K562 (cell line): ENCODE measurements around the gene AGO3. TPM values are rescaled to one million over a fixed set of nuclear protein-coding genes. Genes with fewer than 3 reads are reported as not detected.

ENCODE experiments used
- FIP1L1 ChIP-seq: fragments of 200-400 bp; formaldehyde crosslinking; IDR thresholded peaks from 2 replicates; pipeline ENCODE4 v1.6.1; 2018; ENCODE audit warnings: mild to moderate bottlenecking, low read depth, low read length; ENCODE audit not compliant: poor library complexity, severe bottlenecking
- NELFE ChIP-seq: IDR thresholded peaks from 2 replicates; pipeline ENCODE4 v1.6.1; 2011; ENCODE audit warnings: mild to moderate bottlenecking; ENCODE audit not compliant: insufficient read depth, insufficient read length
- NUFIP1 ChIP-seq: fragments of 450-650 bp; IDR thresholded peaks from 2 replicates; pipeline ENCODE4 v1.6.1; 2018; ENCODE audit not compliant: partially characterized antibody
- PHTF2 ChIP-seq: fragments of 250-450 bp; sonication (Bioruptor Pico); IDR thresholded peaks from 2 replicates; pipeline ENCODE4 v1.5.0; 2021; ENCODE audit warnings: mild to moderate bottlenecking
- TCFL5 ChIP-seq: fragments of 250-450 bp; sonication (Bioruptor Pico); conservative IDR thresholded peaks from 2 replicates; pipeline ENCODE4 v1.6.1; 2021; ENCODE audit warnings: mild to moderate bottlenecking, moderate library complexity, matching md5 sums
- polyA plus RNA-seq, 8 experiments: library from polyadenylated mRNA; depleted of rRNA in 4 of 8; stranded (reverse) in 5 of 8; unstranded in 3 of 8; fragments of >200 nt; fragmentation: Nextera tagmentation in 2 of 8; fragmentation: Illumina TruSeq in 1 of 8; extraction: Ambion mirVana in 2 of 8; extraction: Trizol in 1 of 8; gene quantifications; 2 replicates each; pipeline versions ENCODE4 v1.2.1 to v1.2.3, GENCODE V29; 2011 to 2014; ENCODE audit warnings: inconsistent platforms in 1 of 8, missing spikeins in 1 of 8
- total RNA-seq, 7 experiments: library from RNA; depleted of rRNA in 6 of 7; stranded (reverse); fragments of >200 nt in 6 of 7; fragmentation: Illumina TruSeq in 2 of 7; extraction: Trizol in 2 of 7; gene quantifications; 2 replicates each; pipeline versions ENCODE4 v1.2.1 to v1.2.3, GENCODE V29; 2011 to 2021; ENCODE audit warnings: low replicate concordance in 1 of 7
- TF ChIP-seq, protein P1 (sequence below), 2 experiments: fragments of 450-650 bp in 1 of 2; sonication (generic) in 1 of 2; formaldehyde crosslinking; conservative IDR thresholded peaks; 2 replicates each; pipeline versions ENCODE4 v1.4.0 to v1.8.1; 2020 to 2022; ENCODE audit warnings: mild to moderate bottlenecking in 1 of 2, missing genetic modification reagents in 1 of 2
- TF ChIP-seq, protein P2 (sequence below): fragments of 450-650 bp; conservative IDR thresholded peaks from 2 replicates; pipeline ENCODE4 v1.6.1; 2016; ENCODE audit warnings: missing genetic modification characterization, low read depth, mild to moderate bottlenecking, missing compliant biosample characterization, moderate library complexity
- TF ChIP-seq, protein P3 (sequence below): fragments of 250-450 bp; sonication (Bioruptor Pico); IDR thresholded peaks from 2 replicates; pipeline ENCODE4 v1.4.0; 2020
- TF ChIP-seq, protein P4 (sequence below): sonication (generic); formaldehyde crosslinking; IDR thresholded peaks from 2 replicates; pipeline ENCODE4 v1.8.0; 2022; ENCODE audit warnings: mild to moderate bottlenecking, missing genetic modification reagents
- TF ChIP-seq, protein P5 (sequence below): sonication (generic); IDR thresholded peaks from 2 replicates; pipeline ENCODE4 v1.6.1; 2016
- TF ChIP-seq, protein P6 (sequence below): sonication (generic); formaldehyde crosslinking; IDR thresholded peaks from 2 replicates; pipeline ENCODE4 v1.8.0; 2022; ENCODE audit warnings: mild to moderate bottlenecking, low read depth, missing genetic modification reagents
- TF ChIP-seq, protein P7 (sequence below), 2 experiments: IDR thresholded peaks; 2 replicates each; pipeline ENCODE4 v1.6.1; 2011; ENCODE audit warnings: borderline replicate concordance in 1 of 2, control low read depth in 1 of 2, low read depth in 1 of 2, low read length in 1 of 2, mild to moderate bottlenecking in 1 of 2, mixed read lengths in 1 of 2, moderate library complexity in 1 of 2; ENCODE audit not compliant: insufficient read depth in 1 of 2, insufficient read length in 1 of 2, poor library complexity in 1 of 2, severe bottlenecking in 1 of 2; ENCODE audit errors: extremely low read depth in 1 of 2

The AGO3 gene
- total and polyA plus RNA-seq, 9 of the 15 experiments (the other 6 are each of a cell fraction or from before 2014, with no cell fraction given): 4.5 to 41.5 (median 22.7) TPM

DNA sequence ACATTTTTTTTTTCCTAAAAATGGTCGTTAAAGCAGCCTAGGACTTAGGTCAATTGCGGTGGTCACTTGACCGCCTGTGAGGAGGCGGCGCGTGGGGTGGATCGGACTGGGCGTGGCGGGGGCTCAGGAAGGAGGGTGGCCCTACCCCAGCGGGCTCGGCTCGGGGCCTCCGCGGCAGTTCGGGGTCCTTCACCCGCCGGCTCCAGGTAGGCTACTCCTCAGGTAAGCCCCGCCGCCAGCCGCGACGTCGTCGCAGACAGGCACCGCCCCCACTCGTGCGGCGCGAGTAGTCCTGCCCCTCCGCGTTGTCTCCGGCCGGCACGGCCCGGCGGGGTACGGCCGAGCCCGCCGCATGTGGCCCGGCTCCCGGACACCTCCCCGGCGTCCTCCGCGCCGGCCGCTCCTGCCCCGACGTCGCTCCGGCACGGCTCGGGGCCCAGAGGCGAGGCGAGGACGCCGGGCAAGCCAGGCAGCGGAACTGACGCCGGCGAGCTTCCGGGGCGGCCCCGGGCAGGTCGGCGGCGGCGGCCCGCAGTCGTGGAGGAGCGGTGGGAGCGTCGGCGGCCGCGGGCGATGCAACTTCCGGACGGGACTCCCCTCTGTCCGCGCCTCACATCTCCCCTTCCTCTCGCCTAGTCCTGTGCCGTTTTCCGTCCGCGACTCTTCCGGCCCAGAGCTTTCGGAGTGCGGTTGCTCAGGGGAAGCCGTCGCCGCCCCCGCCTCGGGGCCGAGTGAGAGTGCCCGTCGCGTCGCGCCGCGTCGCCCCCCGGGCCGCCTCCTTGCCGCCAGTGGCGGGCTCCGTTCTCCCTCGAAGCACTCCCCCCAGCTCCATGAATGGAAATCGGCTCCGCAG lies at the start of gene AGO3 (continued):
- TF ChIP-seq PHTF2 (CRISPR knock-in tag): no peak
- no peak for TF ChIP-seq NELFE
- TF ChIP-seq, protein P1, sequence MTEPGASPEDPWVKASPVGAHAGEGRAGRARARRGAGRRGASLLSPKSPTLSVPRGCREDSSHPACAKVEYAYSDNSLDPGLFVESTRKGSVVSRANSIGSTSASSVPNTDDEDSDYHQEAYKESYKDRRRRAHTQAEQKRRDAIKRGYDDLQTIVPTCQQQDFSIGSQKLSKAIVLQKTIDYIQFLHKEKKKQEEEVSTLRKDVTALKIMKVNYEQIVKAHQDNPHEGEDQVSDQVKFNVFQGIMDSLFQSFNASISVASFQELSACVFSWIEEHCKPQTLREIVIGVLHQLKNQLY (CRISPR knock-in tag; conservative IDR thresholded peaks at IDR 0.05): no peak; a peak in 1 of 4 replicates
- TF ChIP-seq, protein P2, sequence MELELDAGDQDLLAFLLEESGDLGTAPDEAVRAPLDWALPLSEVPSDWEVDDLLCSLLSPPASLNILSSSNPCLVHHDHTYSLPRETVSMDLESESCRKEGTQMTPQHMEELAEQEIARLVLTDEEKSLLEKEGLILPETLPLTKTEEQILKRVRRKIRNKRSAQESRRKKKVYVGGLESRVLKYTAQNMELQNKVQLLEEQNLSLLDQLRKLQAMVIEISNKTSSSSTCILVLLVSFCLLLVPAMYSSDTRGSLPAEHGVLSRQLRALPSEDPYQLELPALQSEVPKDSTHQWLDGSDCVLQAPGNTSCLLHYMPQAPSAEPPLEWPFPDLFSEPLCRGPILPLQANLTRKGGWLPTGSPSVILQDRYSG: no peak
- TF ChIP-seq TCFL5 (CRISPR knock-in tag): no peak
- no peak for TF ChIP-seq NUFIP1
- TF ChIP-seq, protein P3, sequence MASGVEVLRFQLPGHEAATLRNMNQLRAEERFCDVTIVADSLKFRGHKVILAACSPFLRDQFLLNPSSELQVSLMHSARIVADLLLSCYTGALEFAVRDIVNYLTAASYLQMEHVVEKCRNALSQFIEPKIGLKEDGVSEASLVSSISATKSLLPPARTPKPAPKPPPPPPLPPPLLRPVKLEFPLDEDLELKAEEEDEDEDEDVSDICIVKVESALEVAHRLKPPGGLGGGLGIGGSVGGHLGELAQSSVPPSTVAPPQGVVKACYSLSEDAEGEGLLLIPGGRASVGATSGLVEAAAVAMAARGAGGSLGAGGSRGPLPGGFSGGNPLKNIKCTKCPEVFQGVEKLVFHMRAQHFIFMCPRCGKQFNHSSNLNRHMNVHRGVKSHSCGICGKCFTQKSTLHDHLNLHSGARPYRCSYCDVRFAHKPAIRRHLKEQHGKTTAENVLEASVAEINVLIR: peak; percentile 74
- TF ChIP-seq, protein P4, sequence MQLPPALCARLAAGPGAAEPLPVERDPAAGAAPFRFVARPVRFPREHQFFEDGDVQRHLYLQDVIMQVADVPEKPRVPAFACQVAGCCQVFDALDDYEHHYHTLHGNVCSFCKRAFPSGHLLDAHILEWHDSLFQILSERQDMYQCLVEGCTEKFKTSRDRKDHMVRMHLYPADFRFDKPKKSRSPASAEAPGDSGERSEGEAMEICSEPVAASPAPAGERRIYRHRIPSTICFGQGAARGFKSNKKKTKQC (CRISPR knock-in tag): peak; percentile 86; the same call in 1 of the 2 replicates
- TF ChIP-seq, protein P5, sequence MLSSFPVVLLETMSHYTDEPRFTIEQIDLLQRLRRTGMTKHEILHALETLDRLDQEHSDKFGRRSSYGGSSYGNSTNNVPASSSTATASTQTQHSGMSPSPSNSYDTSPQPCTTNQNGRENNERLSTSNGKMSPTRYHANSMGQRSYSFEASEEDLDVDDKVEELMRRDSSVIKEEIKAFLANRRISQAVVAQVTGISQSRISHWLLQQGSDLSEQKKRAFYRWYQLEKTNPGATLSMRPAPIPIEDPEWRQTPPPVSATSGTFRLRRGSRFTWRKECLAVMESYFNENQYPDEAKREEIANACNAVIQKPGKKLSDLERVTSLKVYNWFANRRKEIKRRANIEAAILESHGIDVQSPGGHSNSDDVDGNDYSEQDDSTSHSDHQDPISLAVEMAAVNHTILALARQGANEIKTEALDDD: no peak
- TF ChIP-seq, protein P6, sequence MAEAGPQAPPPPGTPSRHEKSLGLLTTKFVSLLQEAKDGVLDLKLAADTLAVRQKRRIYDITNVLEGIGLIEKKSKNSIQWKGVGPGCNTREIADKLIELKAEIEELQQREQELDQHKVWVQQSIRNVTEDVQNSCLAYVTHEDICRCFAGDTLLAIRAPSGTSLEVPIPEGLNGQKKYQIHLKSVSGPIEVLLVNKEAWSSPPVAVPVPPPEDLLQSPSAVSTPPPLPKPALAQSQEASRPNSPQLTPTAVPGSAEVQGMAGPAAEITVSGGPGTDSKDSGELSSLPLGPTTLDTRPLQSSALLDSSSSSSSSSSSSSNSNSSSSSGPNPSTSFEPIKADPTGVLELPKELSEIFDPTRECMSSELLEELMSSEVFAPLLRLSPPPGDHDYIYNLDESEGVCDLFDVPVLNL (CRISPR knock-in tag): 0 out of 2 replicates have a peak, but pooled peaks have one; percentile 10
- TF ChIP-seq, protein P7, sequence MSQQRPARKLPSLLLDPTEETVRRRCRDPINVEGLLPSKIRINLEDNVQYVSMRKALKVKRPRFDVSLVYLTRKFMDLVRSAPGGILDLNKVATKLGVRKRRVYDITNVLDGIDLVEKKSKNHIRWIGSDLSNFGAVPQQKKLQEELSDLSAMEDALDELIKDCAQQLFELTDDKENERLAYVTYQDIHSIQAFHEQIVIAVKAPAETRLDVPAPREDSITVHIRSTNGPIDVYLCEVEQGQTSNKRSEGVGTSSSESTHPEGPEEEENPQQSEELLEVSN (IDR thresholded peaks at IDR 0.05; ENCODE audit: borderline replicate concordance in 1 of 2, extremely low read depth in 1 of 2, insufficient read depth in 1 of 2, insufficient read length in 1 of 2, low read depth in 1 of 2, low read length in 1 of 2, poor library complexity in 1 of 2, severe bottlenecking in 1 of 2): peak in 1 of 2 experiments; percentile 68
- TF ChIP-seq FIP1L1: peak; percentile 97
